ENCODE data around the gene OBSL1. TPM values are rescaled to one million over a fixed set of nuclear protein-coding genes. Genes with fewer than 3 reads are reported as not detected.
A peak's percentile ranks its signal among the peaks of the same experiment; 100 is the strongest.

The OBSL1 gene
- total RNA-seq, 1 experiment from 2014 or later: 53.1 TPM

DNA sequence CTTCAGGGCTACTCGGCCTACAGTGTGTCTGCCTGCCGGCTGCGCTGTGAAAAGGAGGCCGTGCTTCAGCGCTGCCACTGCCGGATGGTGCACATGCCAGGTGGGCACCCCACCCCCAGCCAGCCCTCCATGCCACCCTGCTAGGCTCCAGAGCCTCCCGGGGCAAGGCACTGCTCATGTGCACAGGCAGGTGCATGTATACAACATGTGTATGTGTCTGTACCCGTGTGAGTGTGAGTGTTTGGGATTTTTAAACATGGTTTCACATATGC, 39.0 kb downstream of the OBSL1 start:
- H3K4me3 ChIP-seq: no peak overlapping the region
- H3K27ac ChIP-seq: no peak overlapping the region
- no peaks in the 10 kb centered on the region for H3K36me3 ChIP-seq
- no peaks in the 10 kb centered on the region for H3K9me3 ChIP-seq (replicated peaks)
- no peak for DNase-seq (ENCODE audit: low read depth in 1 of 2, low spot score in 2 of 2)
- H3K4me1 ChIP-seq (replicated peaks): peaks cover 4% of the 10 kb centered on the region; the same call in 1 of the 2 replicates
- peaks cover 35% of the 10 kb centered on the region for H3K27me3 ChIP-seq (replicated peaks)

GRCh38 chr2:219531639-219532377, 39.5 kb downstream of the OBSL1 start:
- H3K4me1 ChIP-seq (replicated peaks): peaks cover 4% of the 10 kb centered on the region; the same call in 1 of the 2 replicates
- H3K36me3 ChIP-seq: no peaks in the 10 kb centered on the region
- peaks cover 39% of the 10 kb centered on the region for H3K27me3 ChIP-seq (replicated peaks)
- no peak overlapping the region for H3K27ac ChIP-seq
- no peak for DNase-seq (ENCODE audit: low read depth in 1 of 2, low spot score in 2 of 2)
- no peak overlapping the region for H3K4me3 ChIP-seq
- H3K9me3 ChIP-seq (replicated peaks): no peaks in the 10 kb centered on the region

GRCh38 chr2:219530048-219530963, 41.0 kb downstream of the OBSL1 start:
- no peaks in the 10 kb centered on the region for H3K36me3 ChIP-seq
- H3K9me3 ChIP-seq (replicated peaks): no peaks in the 10 kb centered on the region
- H3K27me3 ChIP-seq (replicated peaks): peaks cover 46% of the 10 kb centered on the region
- H3K27ac ChIP-seq: no peak overlapping the region
- H3K4me1 ChIP-seq (replicated peaks): peaks cover 4% of the 10 kb centered on the region; the same call in 1 of the 2 replicates
- no peak overlapping the region for H3K4me3 ChIP-seq
- DNase-seq (ENCODE audit: low read depth in 1 of 2, low spot score in 2 of 2): peak; percentile 75 to 88

- Histone ChIP-seq H3K27ac (no peak overlapping the region), H3K4me3 (no peak overlapping the region), H3K9me3 (replicated peaks) (no peaks in the 10 kb centered on the region), H3K27me3 (replicated peaks) (peaks cover 54% of the 10 kb centered on the region), H3K4me1 (replicated peaks) (peaks cover 7% of the 10 kb centered on the region), H3K36me3 (no peaks in the 10 kb centered on the region)
- no peak for DNase-seq (ENCODE audit: low read depth in 1 of 2, low spot score in 2 of 2)
Observed at GRCh38 chr2:219527472-219527871, 43.9 kb downstream of the OBSL1 start.

DNA sequence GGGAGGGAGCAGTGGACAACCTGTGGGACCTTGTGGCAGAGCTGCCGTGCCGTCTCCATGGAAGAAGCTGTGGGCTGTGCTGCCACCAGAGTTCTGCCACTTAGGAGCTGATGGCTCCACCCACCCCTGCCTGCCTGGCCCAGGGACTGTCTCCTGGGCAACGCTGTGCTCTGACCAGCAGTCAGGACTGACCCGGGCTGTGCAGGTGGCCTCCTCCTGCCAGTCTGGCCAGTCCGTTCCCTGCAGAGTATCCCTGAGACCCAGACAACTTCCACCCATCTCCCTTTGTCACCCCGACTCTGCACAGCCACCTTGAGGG, 44.3 kb downstream of the OBSL1 start:
- H3K36me3 ChIP-seq: no peaks in the 10 kb centered on the region
- no peak overlapping the region for H3K4me3 ChIP-seq
- DNase-seq (ENCODE audit: low read depth in 1 of 2, low spot score in 2 of 2): no peak
- H3K9me3 ChIP-seq (replicated peaks): no peaks in the 10 kb centered on the region
- peaks cover 10% of the 10 kb centered on the region for H3K4me1 ChIP-seq (replicated peaks)
- no peak overlapping the region for H3K27ac ChIP-seq
- peaks cover 51% of the 10 kb centered on the region for H3K27me3 ChIP-seq (replicated peaks)

GRCh38 chr2:219526320-219527075, 44.8 kb downstream of the OBSL1 start:
- H3K27ac ChIP-seq: no peak overlapping the region
- H3K4me3 ChIP-seq: no peak overlapping the region
- no peaks in the 10 kb centered on the region for H3K9me3 ChIP-seq (replicated peaks)
- DNase-seq (ENCODE audit: low read depth in 1 of 2, low spot score in 2 of 2): no peak
- H3K27me3 ChIP-seq (replicated peaks): peaks cover 48% of the 10 kb centered on the region
- H3K36me3 ChIP-seq: no peaks in the 10 kb centered on the region
- H3K4me1 ChIP-seq (replicated peaks): peaks cover 15% of the 10 kb centered on the region

GRCh38 chr2:219525533-219526232, 45.7 kb downstream of the OBSL1 start:
- H3K27me3 ChIP-seq (replicated peaks): peaks cover 47% of the 10 kb centered on the region
- H3K36me3 ChIP-seq: no peaks in the 10 kb centered on the region

DNA sequence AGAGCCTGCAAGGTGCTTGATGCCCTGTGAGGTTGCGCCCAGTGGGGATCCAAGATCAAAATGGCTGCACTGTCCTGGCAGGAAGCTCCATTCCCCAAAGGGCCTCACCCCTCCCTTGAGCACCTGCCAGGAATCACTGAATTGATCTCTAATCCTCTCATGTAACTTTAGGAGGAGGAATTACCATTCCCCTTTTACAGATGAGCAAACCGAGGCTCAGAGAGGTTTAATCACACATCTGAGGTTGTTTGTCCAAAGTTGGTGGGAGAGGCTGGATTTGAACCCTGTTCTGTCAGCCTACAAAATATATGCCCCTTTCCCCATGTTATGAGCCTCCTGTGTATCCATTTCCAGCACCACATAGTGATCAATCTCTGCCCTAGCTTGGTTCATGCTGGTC, 46.5 kb downstream of the OBSL1 start:
- no peaks in the 10 kb centered on the region for H3K36me3 ChIP-seq
- no peak for DNase-seq (ENCODE audit: low read depth in 1 of 2, low spot score in 2 of 2)
- H3K27me3 ChIP-seq (replicated peaks): peaks cover 44% of the 10 kb centered on the region
- no peak overlapping the region for H3K27ac ChIP-seq
- H3K9me3 ChIP-seq (replicated peaks): no peaks in the 10 kb centered on the region
- peaks cover 15% of the 10 kb centered on the region for H3K4me1 ChIP-seq (replicated peaks)
- no peak overlapping the region for H3K4me3 ChIP-seq

More at GRCh38 chr2:219525533-219526232, 45.7 kb downstream of the OBSL1 start:
- no peak for DNase-seq (ENCODE audit: low read depth in 1 of 2, low spot score in 2 of 2)
- Histone ChIP-seq H3K9me3 (replicated peaks) (no peaks in the 10 kb centered on the region), H3K4me1 (replicated peaks) (peaks cover 18% of the 10 kb centered on the region), H3K27ac (no peak overlapping the region), H3K4me3 (no peak overlapping the region)

GRCh38 chr2:219523031-219523671, 48.2 kb downstream of the OBSL1 start:
- Histone ChIP-seq H3K4me1 (replicated peaks) (peaks cover 14% of the 10 kb centered on the region), H3K4me3 (no peak overlapping the region)
- DNase-seq (ENCODE audit: low read depth in 1 of 2, low spot score in 2 of 2): no peak

DNA sequence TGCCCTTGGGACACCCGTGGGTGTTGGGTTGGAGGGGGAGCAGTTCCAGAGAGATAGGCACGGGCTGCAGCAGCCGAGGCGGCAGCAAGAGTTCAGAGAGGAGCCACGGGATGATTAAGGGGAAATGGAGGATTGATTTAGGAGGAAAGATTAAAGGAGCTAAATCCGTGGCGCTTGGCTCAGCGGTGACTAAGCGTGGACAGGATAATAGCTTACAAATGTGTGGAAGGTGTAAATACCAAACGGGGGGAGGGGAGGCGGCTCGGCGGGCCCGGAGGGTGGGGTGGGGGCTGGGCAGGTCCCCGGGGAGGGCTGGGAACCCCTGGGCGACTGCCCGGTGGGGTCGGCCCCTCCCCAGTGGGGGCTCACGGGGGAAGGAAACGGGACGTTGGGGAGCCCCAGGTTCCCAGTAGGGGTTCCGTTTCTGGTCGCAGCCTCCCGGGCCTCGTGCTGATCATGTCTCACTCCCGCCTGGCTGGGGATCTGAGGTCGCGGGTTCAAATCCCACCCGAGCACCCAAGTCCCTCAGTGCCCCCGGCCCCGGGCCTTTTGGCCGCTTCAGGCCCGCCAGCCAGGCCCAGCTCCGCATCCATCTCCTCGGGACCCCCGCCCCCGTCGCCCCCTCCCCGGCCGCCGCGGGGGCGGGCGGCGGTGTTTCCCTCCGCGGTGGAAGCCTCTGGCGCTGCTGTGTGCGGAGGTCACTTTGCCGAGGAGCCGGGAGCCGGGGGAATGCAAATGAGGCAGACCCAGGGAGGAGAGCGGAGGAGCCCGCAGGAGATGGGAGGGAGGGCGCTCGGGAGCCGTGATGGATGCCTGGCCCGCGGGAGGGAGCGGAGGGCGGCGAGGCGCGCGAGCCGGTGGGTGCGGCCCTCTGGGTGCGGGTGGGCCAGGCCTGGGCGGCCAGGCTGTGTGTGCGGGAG, 49.0 kb downstream of the OBSL1 start:
- no peaks in the 10 kb centered on the region for H3K9me3 ChIP-seq (replicated peaks)
- no peak overlapping the region for H3K4me3 ChIP-seq
- no peaks in the 10 kb centered on the region for H3K36me3 ChIP-seq
- H3K27me3 ChIP-seq (replicated peaks): peaks cover 31% of the 10 kb centered on the region
- no peak overlapping the region for H3K27ac ChIP-seq
- H3K4me1 ChIP-seq (replicated peaks): peaks cover 14% of the 10 kb centered on the region
- no peak for DNase-seq (ENCODE audit: low read depth in 1 of 2, low spot score in 2 of 2)

More at GRCh38 chr2:219523031-219523671, 48.2 kb downstream of the OBSL1 start:
- no peaks in the 10 kb centered on the region for H3K9me3 ChIP-seq (replicated peaks)
- peaks cover 33% of the 10 kb centered on the region for H3K27me3 ChIP-seq (replicated peaks)
- no peak overlapping the region for H3K27ac ChIP-seq
- no peaks in the 10 kb centered on the region for H3K36me3 ChIP-seq

- Histone ChIP-seq H3K36me3 (no peaks in the 10 kb centered on the region), H3K27ac (no peak overlapping the region), H3K27me3 (replicated peaks) (peaks cover 25% of the 10 kb centered on the region), H3K9me3 (replicated peaks) (no peaks in the 10 kb centered on the region), H3K4me3 (no peak overlapping the region), H3K4me1 (replicated peaks) (peaks cover 14% of the 10 kb centered on the region)
- peak in 1 of 2 experiments; percentile 37 for DNase-seq (ENCODE audit: low read depth in 1 of 2, low spot score in 2 of 2)
Observed at GRCh38 chr2:219521066-219521880, 50.1 kb downstream of the OBSL1 start.
